CD4-positive, alpha-beta T cell treated with Interleukin-4 for 1 hour (primary cell): ENCODE data around the gene PARD3.

Experiments used
- DNase-seq, 2 donors: peaks; one replicate each; pipeline ENCODE4 v3.0.0-alpha.2; 2020 to 2022

Gene PARD3

DNA sequence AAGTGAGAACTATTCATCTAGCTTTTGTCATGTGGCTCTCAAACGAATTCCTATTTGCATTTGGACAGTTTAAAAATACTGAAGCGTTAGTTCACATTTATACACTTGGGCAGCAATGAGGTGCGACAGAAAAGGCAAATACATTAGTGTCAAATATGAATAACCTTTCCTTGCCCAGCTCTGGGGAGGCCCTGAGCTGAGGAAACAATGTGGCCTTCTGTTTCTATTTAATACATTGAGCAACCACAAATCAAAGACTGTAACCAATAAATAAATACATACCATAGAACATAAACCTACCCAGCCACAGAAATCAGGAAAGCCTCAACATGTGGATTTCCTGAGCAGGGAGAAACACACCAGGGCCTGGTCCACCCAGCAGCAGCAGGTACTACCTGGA is 585.2 kb downstream of the PARD3 start:
- no peak for DNase-seq

- no peak for DNase-seq
These were observed 587.0 kb downstream of the PARD3 start for GRCh38 chr10:34228066-34228465.

- DNase-seq = no peak
These were observed 590.5 kb downstream of the PARD3 start for GRCh38 chr10:34224639-34225038.

DNA sequence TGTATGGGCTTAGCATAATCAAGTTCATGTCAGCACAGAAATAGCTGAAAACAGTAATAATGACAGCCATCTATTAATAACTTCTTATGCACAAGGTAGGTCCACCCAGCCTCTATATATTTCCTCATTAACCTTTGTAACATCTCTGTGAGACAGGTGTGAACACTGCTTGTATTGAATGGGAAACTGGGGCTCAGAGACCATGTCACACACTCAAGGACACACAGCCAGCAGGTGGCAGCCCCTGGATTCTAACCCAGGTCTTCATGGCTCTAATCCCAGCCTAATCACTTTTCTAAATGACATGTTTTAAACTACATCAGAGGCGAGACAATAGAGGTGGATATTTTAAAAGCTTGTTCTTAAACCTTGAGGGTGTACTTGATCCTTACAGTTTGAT is 591.4 kb downstream of the PARD3 start:
- DNase-seq = no peak

DNA sequence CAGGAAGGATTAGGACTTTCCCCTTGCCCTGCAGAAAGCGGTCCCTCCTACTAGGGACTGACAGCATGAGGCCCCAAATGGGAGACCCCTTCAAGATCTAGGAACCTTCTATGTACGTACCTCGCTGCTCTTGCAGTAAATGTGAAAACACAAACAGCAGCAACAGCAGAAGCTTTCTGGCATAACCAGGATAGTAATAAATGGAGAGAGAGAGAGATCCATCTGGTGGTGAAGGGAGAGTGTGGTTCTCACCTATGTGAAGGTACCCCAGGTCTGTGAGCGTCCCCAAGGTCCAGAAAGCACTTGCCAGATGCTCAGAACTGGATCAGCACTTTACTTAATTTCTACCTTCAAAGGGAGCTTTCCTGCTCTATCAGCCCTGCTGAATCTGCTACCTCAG is 592.7 kb downstream of the PARD3 start:
- DNase-seq = no peak

DNA sequence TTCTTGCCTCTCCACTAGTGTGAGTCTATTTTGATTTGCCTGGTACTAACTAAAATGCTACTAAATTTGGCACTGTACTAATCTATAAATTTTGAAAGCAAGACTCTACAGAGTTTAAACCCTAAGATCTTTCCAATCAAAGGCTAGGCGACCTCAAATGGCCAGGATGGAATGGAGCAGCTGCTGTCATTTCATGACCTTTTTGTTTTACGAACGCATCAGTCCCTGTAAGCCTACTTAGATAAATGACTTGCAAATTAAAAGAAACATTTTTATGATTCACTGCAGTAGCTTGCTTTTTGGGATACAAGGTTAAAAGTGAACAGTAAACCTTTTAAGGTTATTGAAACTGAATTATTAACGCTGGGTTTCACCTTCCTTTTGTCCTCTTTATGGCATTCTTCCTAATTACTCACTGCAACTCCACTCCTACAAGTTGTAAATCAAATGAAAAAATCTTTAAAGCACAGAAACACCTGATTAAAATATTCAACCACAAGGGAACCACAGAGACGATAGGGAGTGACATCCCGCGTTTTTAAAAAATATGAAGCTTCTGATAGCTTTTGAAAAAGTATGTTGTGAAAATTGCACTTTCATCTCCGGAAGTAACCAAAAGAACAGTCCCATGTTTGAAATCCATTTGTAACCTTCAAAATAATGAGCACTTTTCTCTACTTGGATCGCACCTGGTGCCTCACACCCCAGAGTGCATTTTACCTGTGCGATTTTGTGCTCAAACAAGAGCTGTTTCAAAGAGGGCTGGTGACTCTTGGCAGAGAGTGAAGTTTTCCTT is 595.1 kb downstream of the PARD3 start:
- no peak for DNase-seq

- DNase-seq = no peak
These were observed 597.6 kb downstream of the PARD3 start for GRCh38 chr10:34217524-34217923.

DNA sequence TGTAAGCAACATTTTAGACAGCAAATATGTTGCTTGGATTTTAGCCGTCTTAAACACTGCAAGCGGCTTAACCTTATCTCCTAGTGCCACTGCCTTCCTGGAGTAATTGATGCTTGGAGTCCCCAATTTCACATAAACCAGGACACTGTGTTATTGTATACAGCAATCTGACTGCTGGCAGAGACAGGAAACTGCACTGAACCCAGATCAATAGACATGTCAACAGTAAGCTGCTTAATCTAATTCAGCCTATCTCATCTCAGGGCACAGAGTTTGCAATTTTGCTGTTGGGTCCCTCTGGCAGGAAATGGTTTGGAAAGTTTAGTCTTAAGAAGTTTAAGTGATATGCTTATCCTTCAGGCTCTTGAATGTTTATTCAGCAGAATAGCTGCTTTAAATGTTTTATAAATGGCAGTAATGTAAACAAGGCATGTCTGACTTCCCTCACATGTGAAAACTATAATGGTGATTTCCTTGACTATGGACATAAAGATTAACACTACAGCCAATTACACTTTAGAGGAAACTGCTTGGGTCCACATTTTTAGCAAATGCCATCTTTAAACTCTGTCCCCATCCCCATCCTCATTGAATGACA is 598.6 kb downstream of the PARD3 start:
- no peak for DNase-seq

- no peak for DNase-seq
These were observed 601.3 kb downstream of the PARD3 start for GRCh38 chr10:34213805-34214197.

DNA sequence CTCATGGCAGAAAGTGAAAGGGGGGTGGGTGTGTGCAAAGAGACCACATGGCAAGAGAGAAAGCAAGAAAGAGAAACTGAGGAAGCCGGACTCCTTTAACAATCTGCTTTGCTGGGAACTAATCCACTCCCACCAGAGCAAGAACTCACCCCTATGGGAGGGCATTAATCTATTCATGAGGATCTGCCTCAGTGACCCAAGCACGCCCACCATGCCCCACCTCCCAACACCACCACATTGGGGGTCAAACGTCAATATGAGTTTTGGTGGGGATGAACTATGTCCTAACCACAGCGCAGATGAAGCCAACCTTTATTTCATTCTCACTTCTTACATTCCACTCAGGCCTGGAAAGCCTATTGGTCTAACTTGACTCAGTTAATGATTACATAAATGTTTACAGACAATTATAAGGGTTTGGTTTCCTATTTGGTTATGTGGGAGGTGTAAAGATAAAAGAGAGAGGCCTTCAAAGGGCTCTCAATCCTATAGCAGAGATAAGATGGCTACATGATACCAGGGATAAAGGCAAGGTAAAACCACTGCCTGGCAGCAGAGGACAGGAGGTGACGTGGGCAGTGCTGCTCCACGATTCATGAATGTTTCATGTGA is 601.8 kb downstream of the PARD3 start:
- DNase-seq = no peak

DNA sequence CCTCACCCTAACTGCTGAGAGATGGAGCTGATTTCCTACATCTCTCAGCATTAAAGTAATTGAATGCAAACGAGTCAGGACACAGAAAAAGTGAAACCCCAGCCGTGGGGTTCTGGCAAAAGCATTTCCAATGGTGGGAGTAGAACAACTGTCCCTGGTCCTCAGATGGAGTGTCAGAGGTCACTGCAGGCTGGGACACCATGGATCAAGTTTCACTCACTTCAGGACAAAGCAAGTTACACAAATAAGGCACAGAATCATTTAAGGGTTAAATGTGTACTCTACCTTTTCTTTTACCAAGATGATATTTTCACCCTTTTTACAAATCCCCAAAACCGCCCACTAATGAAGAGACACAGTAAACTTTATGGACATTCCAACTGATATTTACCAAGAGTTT is 607.8 kb downstream of the PARD3 start:
- DNase-seq = no peak

- no peak for DNase-seq
These were observed 608.2 kb downstream of the PARD3 start for GRCh38 chr10:34206935-34207268.

DNA sequence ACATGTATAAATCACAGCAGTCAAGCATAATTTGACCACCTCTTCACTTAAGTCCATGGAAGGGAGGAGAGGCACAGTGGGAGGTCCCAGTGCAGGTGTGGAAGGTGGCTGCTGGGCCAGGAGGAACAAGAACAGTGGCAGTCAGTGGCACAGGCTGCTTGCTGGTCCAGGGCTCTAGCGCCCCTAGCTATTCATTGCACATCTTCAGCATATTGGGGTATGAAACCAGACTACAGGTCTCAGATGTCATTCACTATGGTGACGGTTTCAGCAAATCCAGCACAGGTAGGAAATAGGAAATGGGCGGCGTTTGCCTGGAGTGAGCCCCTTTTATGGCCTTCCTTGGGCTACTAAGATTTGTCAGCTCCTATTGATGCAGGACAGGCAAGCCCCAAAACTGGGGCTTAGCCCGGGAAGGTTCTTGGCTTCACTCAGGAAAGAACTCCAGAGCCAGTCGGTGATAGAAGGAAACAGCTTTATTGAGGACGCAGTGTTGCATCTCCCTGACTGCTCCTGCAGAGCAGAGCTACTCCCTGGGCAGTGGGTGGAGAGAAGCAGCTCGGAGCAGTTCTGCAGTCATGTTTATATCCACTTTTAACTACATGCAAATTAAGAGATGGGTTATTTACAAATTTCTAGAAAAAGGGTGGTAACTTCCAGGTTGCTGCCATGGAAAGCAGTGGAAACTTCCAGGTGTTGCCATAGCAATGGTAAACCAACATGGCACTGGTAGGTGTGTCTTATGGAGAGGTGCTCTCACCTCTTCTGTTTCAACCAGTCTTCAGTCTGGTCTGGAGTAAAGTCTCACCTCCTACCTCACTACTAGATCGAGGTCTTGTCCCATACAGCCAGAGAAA is 608.8 kb downstream of the PARD3 start:
- no peak for DNase-seq

- DNase-seq = peak in 1 of 2 donors; percentile 19
These were observed 609.6 kb downstream of the PARD3 start for GRCh38 chr10:34205452-34205851.

DNA sequence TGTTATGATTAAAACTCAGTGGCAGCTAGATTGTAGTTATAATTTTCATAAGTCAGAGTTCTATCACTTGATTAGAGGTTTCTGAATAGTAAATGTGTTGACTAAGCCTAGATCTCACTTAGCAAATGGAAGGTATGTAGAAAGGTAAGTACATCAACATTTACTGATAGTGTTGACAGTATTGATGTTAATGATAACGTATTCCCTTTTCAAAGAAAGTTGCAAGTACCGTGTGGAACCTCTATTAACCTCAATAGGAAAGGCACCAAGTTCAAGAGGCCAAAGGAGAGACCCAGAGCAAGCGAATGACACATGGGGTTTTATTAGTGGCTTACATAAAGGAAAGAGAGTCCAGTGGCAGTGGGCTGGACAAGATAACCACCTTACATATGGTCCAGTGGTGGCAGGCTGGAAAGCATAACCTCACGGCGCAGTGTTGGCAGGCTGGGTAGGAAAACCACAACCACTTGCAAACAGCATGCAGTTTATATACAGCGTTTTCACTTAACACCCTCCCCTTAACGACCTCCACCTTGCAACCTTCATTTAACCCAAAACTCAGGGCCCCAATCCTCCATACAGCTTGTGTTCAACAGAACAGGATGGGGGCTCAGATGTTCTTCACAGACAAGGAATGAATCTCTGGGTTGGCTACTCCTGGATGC is 611.0 kb downstream of the PARD3 start:
- no peak for DNase-seq

- DNase-seq = no peak
These were observed 614.7 kb downstream of the PARD3 start for GRCh38 chr10:34200355-34200901.

GRCh38 chr10:34198953-34199352 is 616.1 kb downstream of the PARD3 start:
- DNase-seq = no peak

DNA sequence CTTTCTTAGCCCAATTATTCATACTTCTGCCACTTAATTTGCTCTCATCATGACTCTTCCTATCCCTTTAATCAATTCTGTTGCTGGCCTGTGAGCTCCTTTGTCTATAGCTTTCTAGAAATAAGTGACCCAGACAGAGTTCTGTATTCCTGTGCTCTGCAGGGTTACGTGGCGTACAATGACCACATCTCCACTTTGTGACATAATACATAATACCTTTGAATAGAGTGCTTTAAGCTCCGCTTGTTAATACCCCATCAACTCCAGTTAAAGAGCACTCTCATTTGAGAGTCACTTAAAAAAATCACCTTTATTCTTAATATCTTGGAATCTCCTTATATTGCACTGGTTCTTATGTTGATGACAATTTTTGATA is 619.0 kb downstream of the PARD3 start:
- DNase-seq = no peak

- DNase-seq = no peak
These were observed 619.6 kb downstream of the PARD3 start for GRCh38 chr10:34195364-34196057.

DNA sequence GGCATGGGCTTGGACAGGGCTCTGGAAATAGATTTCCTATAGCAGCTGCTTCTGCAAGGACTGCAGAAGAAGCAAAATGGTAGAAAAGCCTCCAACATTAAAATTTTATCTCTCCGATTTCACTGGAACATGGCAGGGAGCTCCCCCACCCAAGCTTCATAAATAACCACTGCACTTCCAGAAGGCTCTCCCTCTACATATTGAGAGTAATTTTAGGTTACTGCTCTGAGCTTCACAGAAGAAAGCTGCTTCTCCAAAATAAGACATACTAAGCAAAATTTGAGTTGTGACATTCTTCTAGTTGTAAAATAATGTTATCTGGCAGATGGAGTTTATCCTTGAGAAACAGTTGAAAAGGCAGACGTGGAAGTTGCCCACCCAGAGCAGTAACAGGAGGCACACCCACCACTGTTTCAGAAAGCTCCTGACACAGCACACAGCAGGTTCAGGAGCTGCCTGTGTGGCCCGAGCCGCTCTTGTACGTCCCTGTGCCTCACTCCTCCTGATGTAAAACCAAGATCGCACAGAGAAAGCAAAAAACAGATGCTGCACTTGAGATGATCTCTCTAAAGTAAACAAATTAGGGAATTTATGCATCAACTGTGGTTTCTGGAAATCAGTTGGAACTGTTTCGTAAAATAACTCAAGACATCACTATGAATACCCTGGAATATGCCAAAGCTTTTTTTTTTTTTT is 621.0 kb downstream of the PARD3 start:
- DNase-seq = no peak

GRCh38 chr10:34192646-34193045 is 622.5 kb downstream of the PARD3 start:
- DNase-seq = no peak
